ENCODE measurements around the gene OBP2B.

DNA sequence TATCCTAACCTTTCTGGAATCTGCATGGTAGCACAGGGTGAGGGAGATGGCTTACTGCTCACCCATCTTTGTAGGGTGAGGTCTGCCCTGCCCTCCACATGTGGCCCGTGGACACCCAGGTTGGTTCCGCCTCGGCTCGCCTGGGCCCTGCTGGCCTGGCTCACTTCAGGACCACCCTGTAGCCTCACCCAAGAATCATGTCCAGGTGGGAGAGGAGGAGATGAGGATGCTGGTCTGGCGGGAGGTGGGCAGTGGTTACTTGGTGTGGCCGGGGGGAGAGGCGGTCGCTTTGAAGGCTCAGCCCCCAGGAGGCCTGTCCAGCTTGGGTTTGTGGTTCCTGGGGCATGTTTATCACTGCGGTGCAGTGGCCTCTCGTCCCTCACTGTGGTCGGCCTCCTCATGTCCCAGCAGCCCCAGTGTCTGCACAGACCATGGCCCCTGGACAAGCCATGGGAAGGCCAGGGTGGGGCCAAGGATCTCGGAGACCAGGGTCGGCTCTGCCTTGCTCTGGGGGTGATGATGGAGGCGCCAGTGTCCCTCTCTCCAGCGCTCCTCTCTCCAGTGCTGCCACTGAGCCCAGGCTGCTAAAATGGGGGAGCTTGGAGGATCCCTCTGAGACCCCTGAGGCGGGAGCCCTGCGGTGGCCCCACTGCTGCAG is 4.6 kb downstream of the OBP2B start:
- TF ChIP-seq, protein P1, sequence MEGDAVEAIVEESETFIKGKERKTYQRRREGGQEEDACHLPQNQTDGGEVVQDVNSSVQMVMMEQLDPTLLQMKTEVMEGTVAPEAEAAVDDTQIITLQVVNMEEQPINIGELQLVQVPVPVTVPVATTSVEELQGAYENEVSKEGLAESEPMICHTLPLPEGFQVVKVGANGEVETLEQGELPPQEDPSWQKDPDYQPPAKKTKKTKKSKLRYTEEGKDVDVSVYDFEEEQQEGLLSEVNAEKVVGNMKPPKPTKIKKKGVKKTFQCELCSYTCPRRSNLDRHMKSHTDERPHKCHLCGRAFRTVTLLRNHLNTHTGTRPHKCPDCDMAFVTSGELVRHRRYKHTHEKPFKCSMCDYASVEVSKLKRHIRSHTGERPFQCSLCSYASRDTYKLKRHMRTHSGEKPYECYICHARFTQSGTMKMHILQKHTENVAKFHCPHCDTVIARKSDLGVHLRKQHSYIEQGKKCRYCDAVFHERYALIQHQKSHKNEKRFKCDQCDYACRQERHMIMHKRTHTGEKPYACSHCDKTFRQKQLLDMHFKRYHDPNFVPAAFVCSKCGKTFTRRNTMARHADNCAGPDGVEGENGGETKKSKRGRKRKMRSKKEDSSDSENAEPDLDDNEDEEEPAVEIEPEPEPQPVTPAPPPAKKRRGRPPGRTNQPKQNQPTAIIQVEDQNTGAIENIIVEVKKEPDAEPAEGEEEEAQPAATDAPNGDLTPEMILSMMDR (IDR thresholded peaks at IDR 0.05; ENCODE audit: insufficient read depth, low read length): no peak
- TF ChIP-seq, protein P2, sequence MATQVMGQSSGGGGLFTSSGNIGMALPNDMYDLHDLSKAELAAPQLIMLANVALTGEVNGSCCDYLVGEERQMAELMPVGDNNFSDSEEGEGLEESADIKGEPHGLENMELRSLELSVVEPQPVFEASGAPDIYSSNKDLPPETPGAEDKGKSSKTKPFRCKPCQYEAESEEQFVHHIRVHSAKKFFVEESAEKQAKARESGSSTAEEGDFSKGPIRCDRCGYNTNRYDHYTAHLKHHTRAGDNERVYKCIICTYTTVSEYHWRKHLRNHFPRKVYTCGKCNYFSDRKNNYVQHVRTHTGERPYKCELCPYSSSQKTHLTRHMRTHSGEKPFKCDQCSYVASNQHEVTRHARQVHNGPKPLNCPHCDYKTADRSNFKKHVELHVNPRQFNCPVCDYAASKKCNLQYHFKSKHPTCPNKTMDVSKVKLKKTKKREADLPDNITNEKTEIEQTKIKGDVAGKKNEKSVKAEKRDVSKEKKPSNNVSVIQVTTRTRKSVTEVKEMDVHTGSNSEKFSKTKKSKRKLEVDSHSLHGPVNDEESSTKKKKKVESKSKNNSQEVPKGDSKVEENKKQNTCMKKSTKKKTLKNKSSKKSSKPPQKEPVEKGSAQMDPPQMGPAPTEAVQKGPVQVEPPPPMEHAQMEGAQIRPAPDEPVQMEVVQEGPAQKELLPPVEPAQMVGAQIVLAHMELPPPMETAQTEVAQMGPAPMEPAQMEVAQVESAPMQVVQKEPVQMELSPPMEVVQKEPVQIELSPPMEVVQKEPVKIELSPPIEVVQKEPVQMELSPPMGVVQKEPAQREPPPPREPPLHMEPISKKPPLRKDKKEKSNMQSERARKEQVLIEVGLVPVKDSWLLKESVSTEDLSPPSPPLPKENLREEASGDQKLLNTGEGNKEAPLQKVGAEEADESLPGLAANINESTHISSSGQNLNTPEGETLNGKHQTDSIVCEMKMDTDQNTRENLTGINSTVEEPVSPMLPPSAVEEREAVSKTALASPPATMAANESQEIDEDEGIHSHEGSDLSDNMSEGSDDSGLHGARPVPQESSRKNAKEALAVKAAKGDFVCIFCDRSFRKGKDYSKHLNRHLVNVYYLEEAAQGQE (IDR thresholded peaks at IDR 0.05; ENCODE audit: insufficient replicate concordance, low read depth): no peak
- TF ChIP-seq GABPA (IDR thresholded peaks at IDR 0.05; ENCODE audit: low read depth): no peak

All from HL-60 (cell line).